OCI-LY1 (cell line): ENCODE data around the gene ACOD1.

Experiments
- EZH2 ChIP-seq: fragments of 200-600 bp; sonication (generic), shearing (Covaris generic); IDR thresholded peaks from 2 replicates; pipeline ENCODE4 v1.8.0; 2017; ENCODE audit warnings: borderline replicate concordance, mixed run types, mild to moderate bottlenecking, antibody characterized with exemption, low read length, moderate library complexity, mixed read lengths
- TF ChIP-seq, protein P1 (sequence below): fragments of 200-600 bp; sonication (generic), shearing (Covaris generic); IDR thresholded peaks from 2 replicates; pipeline ENCODE4 v1.5.1; 2017; ENCODE audit warnings: mild to moderate bottlenecking, antibody characterized with exemption, low read length, moderate library complexity, mixed read lengths

GRCh38 chr13:76927955-76928354 lies 20.4 kb upstream of the ACOD1 start:
- no peak for TF ChIP-seq EZH2
- TF ChIP-seq, protein P1, sequence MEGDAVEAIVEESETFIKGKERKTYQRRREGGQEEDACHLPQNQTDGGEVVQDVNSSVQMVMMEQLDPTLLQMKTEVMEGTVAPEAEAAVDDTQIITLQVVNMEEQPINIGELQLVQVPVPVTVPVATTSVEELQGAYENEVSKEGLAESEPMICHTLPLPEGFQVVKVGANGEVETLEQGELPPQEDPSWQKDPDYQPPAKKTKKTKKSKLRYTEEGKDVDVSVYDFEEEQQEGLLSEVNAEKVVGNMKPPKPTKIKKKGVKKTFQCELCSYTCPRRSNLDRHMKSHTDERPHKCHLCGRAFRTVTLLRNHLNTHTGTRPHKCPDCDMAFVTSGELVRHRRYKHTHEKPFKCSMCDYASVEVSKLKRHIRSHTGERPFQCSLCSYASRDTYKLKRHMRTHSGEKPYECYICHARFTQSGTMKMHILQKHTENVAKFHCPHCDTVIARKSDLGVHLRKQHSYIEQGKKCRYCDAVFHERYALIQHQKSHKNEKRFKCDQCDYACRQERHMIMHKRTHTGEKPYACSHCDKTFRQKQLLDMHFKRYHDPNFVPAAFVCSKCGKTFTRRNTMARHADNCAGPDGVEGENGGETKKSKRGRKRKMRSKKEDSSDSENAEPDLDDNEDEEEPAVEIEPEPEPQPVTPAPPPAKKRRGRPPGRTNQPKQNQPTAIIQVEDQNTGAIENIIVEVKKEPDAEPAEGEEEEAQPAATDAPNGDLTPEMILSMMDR = no peak
